ENCODE results near the gene RGS12.

- TF ChIP-seq, protein P1, sequence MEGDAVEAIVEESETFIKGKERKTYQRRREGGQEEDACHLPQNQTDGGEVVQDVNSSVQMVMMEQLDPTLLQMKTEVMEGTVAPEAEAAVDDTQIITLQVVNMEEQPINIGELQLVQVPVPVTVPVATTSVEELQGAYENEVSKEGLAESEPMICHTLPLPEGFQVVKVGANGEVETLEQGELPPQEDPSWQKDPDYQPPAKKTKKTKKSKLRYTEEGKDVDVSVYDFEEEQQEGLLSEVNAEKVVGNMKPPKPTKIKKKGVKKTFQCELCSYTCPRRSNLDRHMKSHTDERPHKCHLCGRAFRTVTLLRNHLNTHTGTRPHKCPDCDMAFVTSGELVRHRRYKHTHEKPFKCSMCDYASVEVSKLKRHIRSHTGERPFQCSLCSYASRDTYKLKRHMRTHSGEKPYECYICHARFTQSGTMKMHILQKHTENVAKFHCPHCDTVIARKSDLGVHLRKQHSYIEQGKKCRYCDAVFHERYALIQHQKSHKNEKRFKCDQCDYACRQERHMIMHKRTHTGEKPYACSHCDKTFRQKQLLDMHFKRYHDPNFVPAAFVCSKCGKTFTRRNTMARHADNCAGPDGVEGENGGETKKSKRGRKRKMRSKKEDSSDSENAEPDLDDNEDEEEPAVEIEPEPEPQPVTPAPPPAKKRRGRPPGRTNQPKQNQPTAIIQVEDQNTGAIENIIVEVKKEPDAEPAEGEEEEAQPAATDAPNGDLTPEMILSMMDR (IDR thresholded peaks at IDR 0.05) = no peak
- TF ChIP-seq ZFX (IDR thresholded peaks at IDR 0.05; ENCODE audit: borderline replicate concordance) = no peak
These were observed 30.3 kb downstream of the RGS12 start for GRCh38 chr4:3323071-3323481.
